Spleen (tissue), 11 donors: Measurements from ENCODE around the gene TMC5. TPM values are rescaled to one million over a fixed set of nuclear protein-coding genes. Genes with fewer than 3 reads are reported as not detected.

Experiments used
- DNase-seq: peaks from one replicate; pipeline ENCODE4 v3.0.0-alpha.2; 2020
- H3K27ac ChIP-seq, 8 donors: fragments of 200-600 bp; sonication (generic) in 7 of 8; 1 replicate in 4 of 8; 2 replicates in 4 of 8; pipeline versions ENCODE4 v1.5.0 to v1.8.0; 2016 to 2021; ENCODE audit warnings: inconsistent platforms in 4 of 8, mild to moderate bottlenecking in 4 of 8, moderate library complexity in 1 of 8
- H3K27me3 ChIP-seq, 7 donors: fragments of 200-600 bp; sonication (generic) in 6 of 7; replicated peaks in 1 of 7; 1 replicate in 4 of 7; 2 replicates in 3 of 7; pipeline versions ENCODE4 v1.5.0 to v1.8.0; 2016 to 2021; ENCODE audit warnings: inconsistent platforms in 3 of 7, mild to moderate bottlenecking in 1 of 7
- H3K36me3 ChIP-seq, 6 donors: fragments of 200-600 bp; sonication (generic) in 5 of 6; 1 replicate in 4 of 6; 2 replicates in 2 of 6; pipeline versions ENCODE4 v1.5.0 to v1.8.0; 2016 to 2021; ENCODE audit warnings: inconsistent platforms in 2 of 6
- H3K4me1 ChIP-seq, 6 donors: fragments of 200-600 bp; sonication (generic) in 5 of 6; 1 replicate in 3 of 6; 2 replicates in 3 of 6; pipeline versions ENCODE4 v1.5.0 to v1.8.0; 2016 to 2021; ENCODE audit warnings: inconsistent platforms in 3 of 6
- H3K4me3 ChIP-seq, 8 donors: fragments of 200-600 bp; sonication (generic) in 7 of 8; 1 replicate in 4 of 8; 2 replicates in 4 of 8; pipeline versions ENCODE4 v1.5.0 to v1.8.0; 2016 to 2021; ENCODE audit warnings: inconsistent platforms in 4 of 8, mild to moderate bottlenecking in 4 of 8, moderate library complexity in 2 of 8
- H3K9me3 ChIP-seq, 8 donors: fragments of 200-600 bp; sonication (generic) in 7 of 8; 1 replicate in 4 of 8; 2 replicates in 4 of 8; pipeline versions ENCODE4 v1.5.0 to v1.8.0; 2016 to 2021; ENCODE audit warnings: inconsistent platforms in 4 of 8
- POLR2A ChIP-seq, 3 donors: fragments of 450-650 bp; IDR thresholded peaks; one replicate each; pipeline ENCODE4 v1.5.1; 2017; ENCODE audit warnings: antibody characterized with exemption in 3 of 3, mild to moderate bottlenecking in 1 of 3
- POLR2AphosphoS5 ChIP-seq, 3 donors: sonication (generic); formaldehyde crosslinking; IDR thresholded peaks; one replicate each; pipeline ENCODE4 v1.5.1; 2017; ENCODE audit warnings: antibody characterized with exemption in 3 of 3
- WGBS, 5 donors: extraction: QIAGEN DNeasy Blood & Tissue Kit in 3 of 5; methylation state at CpG; one replicate each; pipeline versions ENCODE4 v1.1.5 to v1.1.7; 2013 to 2018; 5-methylcytosine and 5-hydroxymethylcytosine counted together
- intact Hi-C: fragments of 100-400 bp; cut with DNase I; formaldehyde crosslinking; loops from one replicate; pipeline ENCODE4 v1.15.0; 2023; ENCODE audit warnings: low total_unique reads
- polyA plus RNA-seq, 3 donors: library from polyadenylated mRNA; stranded (reverse); fragments of 200-250 nt; gene quantifications; one replicate each; pipeline ENCODE4 v1.2.1, GENCODE V29; 2013
- total RNA-seq, 7 donors: library from RNA; depleted of rRNA in 3 of 7; stranded (reverse); fragments of >200 nt in 3 of 7; fragmentation: NEBNext Ultra II Directional in 4 of 7; extraction: Animal tissue kit (Norgen Biotek cat#: 25700) in 4 of 7; gene quantifications; one replicate each; pipeline versions ENCODE4 v1.1.0 to v1.2.1, GENCODE V29; 2016 to 2021
- TF ChIP-seq, protein P1 (sequence below), 11 experiments: fragments of 200-600 bp in 7 of 11; fragments of 450-650 bp in 4 of 11; sonication (generic) in 4 of 11; IDR thresholded peaks in 8 of 11; conservative IDR thresholded peaks in 3 of 11; 1 replicate in 7 of 11; 2 replicates in 4 of 11; pipeline versions ENCODE4 v1.4.0 to v1.8.0; 2016 to 2021; ENCODE audit warnings: antibody characterized with exemption in 11 of 11, inconsistent platforms in 4 of 11, mild to moderate bottlenecking in 1 of 11
- donor health status: healthy with polysubstance abuse.
- donor health status: DM: no; HTN: no; CAD: no; lungs with moderate emphysema.
- donor health status: DM: no; HTN: no; CAD: no.
- donor health status: Bipolar disorder and iron deficiency.
- donor health status: healthy.
- donor health status: DM: no; HTN: no; CAD: no.
- donor health status: DM: yes; HTN: yes; CAD: no.

The TMC5 gene
- total and polyA plus RNA-seq, 10 donors, result 0.05 to 0.30 (median 0.16) TPM; not detected in 4

DNA sequence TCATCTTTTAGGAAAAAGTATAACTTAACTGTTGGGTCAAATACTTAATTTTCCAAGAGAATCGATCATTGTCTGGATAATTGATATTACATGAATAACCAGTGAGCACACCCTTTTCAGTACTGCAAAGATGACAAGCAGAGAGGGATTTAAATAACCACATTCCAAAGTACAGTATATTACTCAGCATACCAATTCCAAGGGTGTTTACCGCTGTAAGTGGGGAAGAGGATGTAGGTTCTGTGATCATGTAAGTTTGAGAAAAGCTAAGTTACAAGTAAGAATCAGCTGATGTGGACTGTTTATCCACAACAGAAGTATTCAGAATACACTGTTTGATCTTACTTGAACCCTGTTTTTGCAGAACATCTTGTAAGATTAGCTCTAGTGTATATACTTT, 98.1 kb downstream of the TMC5 start:
- Histone ChIP-seq H3K27ac (no peak overlapping the region), H3K36me3 (peaks cover 0 to 45% (median 22%) of the 10 kb centered on the region in 6 donors), H3K27me3 (no peaks in the 10 kb centered on the region), H3K9me3 (no peaks in the 10 kb centered on the region), H3K4me3 (no peak overlapping the region), H3K4me1 (peaks cover 7 to 60% (median 26%) of the 10 kb centered on the region in 6 donors)
- 92 to 99% (median 94%) methylated on average over 2 of the region's 2 CpGs for WGBS, 5 donors
- intact Hi-C loops, result no loop called here
- TF ChIP-seq, protein P1, sequence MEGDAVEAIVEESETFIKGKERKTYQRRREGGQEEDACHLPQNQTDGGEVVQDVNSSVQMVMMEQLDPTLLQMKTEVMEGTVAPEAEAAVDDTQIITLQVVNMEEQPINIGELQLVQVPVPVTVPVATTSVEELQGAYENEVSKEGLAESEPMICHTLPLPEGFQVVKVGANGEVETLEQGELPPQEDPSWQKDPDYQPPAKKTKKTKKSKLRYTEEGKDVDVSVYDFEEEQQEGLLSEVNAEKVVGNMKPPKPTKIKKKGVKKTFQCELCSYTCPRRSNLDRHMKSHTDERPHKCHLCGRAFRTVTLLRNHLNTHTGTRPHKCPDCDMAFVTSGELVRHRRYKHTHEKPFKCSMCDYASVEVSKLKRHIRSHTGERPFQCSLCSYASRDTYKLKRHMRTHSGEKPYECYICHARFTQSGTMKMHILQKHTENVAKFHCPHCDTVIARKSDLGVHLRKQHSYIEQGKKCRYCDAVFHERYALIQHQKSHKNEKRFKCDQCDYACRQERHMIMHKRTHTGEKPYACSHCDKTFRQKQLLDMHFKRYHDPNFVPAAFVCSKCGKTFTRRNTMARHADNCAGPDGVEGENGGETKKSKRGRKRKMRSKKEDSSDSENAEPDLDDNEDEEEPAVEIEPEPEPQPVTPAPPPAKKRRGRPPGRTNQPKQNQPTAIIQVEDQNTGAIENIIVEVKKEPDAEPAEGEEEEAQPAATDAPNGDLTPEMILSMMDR (IDR thresholded peaks at IDR 0.05 in 8 of 11, conservative IDR thresholded peaks at IDR 0.05 in 3 of 11), result no peak
- no peak for TF ChIP-seq POLR2AphosphoS5 (IDR thresholded peaks at IDR 0.05)
- no peak for TF ChIP-seq POLR2A (IDR thresholded peaks at IDR 0.05)
- DNase-seq, result no peak

DNA sequence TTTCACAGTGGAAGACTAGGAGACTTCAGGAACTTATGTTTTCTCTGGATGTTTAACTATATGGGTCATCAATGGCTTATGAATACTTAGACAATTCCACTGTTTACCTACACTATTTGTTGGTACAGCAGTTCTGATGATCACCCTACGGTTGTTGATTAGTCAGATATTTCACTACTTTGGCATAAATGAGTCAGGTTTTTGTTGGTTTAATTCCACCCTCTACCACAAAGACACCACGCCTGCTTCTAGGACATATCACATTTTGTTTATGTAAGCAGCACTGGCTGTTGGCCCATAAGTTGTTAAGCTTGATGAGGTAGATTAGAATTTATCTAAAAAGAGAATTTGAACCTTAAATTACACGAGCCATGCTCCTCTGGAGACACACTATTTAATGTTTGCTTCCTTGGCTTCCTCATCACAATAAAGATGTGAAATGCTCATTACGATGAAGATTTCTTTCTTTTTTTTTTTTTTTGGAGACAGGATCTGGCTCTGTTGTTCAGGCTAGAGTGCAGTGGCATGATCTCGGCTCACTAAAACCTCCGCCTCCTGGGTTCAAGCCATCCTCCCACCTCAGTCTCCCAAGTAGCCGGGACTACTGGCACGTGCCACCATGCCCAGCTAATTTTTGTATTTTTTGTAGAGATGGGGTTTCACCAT, 99.9 kb downstream of the TMC5 start:
- WGBS, 5 donors, result 85 to 93% (median 88%) methylated on average over 8 of the region's 8 CpGs
- H3K9me3 ChIP-seq, result no peaks in the 10 kb centered on the region
- peaks cover 7 to 66% (median 35%) of the 10 kb centered on the region in 6 donors for H3K4me1 ChIP-seq
- H3K36me3 ChIP-seq, result peaks cover 0 to 41% (median 19%) of the 10 kb centered on the region in 6 donors
- DNase-seq, result no peak
- no peaks in the 10 kb centered on the region for H3K27me3 ChIP-seq
- H3K27ac ChIP-seq, result no peak overlapping the region
- H3K4me3 ChIP-seq, result no peak overlapping the region
- intact Hi-C loops, result no loop called here
- TF ChIP-seq, protein P1 (IDR thresholded peaks at IDR 0.05 in 8 of 11, conservative IDR thresholded peaks at IDR 0.05 in 3 of 11), result no peak
- no peak for TF ChIP-seq POLR2AphosphoS5 (IDR thresholded peaks at IDR 0.05)
- TF ChIP-seq POLR2A (IDR thresholded peaks at IDR 0.05), result no peak

DNA sequence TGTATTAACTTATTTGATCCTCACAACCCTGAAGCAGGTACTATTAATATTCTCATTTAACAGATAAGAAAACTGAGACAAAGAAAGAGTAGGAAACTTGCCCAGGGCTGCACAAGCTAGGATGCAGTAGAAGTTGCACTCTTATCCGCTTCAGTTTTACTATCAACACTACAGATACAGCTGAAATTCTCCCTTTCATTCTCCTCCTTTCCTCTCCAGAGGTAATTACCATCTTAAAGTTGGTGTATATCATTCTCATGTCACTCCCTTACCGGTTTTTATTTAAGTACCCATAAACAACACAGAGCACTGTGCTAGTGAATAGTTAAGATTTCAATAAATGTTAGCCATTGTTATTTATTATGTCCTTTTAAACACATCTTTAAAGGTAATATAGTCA, 100.7 kb downstream of the TMC5 start:
- Histone ChIP-seq H3K4me1 (peaks cover 7 to 69% (median 42%) of the 10 kb centered on the region in 6 donors), H3K27me3 (no peaks in the 10 kb centered on the region), H3K9me3 (no peaks in the 10 kb centered on the region), H3K27ac (no peak overlapping the region), H3K4me3 (no peak overlapping the region), H3K36me3 (peaks cover 0 to 41% (median 19%) of the 10 kb centered on the region in 6 donors)
- no peak for TF ChIP-seq POLR2AphosphoS5 (IDR thresholded peaks at IDR 0.05)
- no peak for TF ChIP-seq POLR2A (IDR thresholded peaks at IDR 0.05)
- TF ChIP-seq, protein P1 (IDR thresholded peaks at IDR 0.05 in 8 of 11, conservative IDR thresholded peaks at IDR 0.05 in 3 of 11), result no peak
- DNase-seq, result no peak
- intact Hi-C loops, result no loop called here
- WGBS, 5 donors, result 88 to 94% (median 93%) methylated on average over 2 of the region's 2 CpGs

DNA sequence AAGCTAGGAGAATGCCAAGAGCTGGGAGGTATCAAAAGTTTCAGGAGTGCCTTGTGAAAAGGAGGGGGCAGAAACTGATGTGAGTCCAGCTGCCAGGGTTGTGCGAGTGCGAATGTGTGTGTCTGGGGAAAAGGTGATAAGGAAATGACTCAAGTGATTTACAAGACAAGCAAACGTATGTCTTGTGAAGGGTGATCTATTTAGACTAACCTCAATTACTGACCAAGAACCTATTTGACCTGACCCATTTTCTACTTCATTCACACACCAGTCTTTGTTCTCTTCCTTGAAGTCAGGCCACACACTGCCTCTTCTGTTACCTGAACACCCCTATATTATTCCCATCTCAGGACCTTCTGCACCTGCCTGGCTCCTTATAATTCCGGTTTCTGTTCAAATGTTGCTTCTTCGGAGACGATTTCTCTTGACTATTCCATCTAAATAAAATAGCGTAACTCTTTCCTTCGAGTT, 103.2 kb downstream of the TMC5 start:
- intact Hi-C loops, result no loop called here
- peaks cover 7 to 77% (median 52%) of the 10 kb centered on the region in 6 donors for H3K4me1 ChIP-seq
- H3K27me3 ChIP-seq, result no peaks in the 10 kb centered on the region
- H3K27ac ChIP-seq, result peak overlapping the region; percentile 81 to 97 (median 92)
- H3K36me3 ChIP-seq, result peaks cover 0 to 19% (median 11%) of the 10 kb centered on the region in 6 donors
- H3K9me3 ChIP-seq, result no peaks in the 10 kb centered on the region
- no peak for TF ChIP-seq POLR2A (IDR thresholded peaks at IDR 0.05)
- TF ChIP-seq, protein P1 (IDR thresholded peaks at IDR 0.05 in 8 of 11, conservative IDR thresholded peaks at IDR 0.05 in 3 of 11), result no peak
- no peak for TF ChIP-seq POLR2AphosphoS5 (IDR thresholded peaks at IDR 0.05)
- 5 to 10% (median 5%) methylated on average over 8 of the region's 8 CpGs for WGBS, 5 donors
- peak overlapping the region; percentile 72 to 97 (median 84) for H3K4me3 ChIP-seq
- no peak for DNase-seq
